Uterus (tissue), 4 donors: ENCODE data around the gene MCTP1. TPM values are rescaled to one million over a fixed set of nuclear protein-coding genes. Genes with fewer than 3 reads are reported as not detected.

Experiments
- DNase-seq, 2 donors: peaks; one replicate each; pipeline ENCODE4 v3.0.0-alpha.2; 2019 to 2020
- H3K27ac ChIP-seq, 2 donors: fragments of 200-600 bp; sonication (generic); 1 replicate in 1 of 2; 2 replicates in 1 of 2; pipeline ENCODE4 v1.5.1; 2016 to 2018
- H3K27me3 ChIP-seq, 2 donors: fragments of 200-600 bp; sonication (generic); one replicate each; pipeline ENCODE4 v1.5.1; 2018 to 2019; ENCODE audit warnings: control low read depth in 1 of 2
- H3K36me3 ChIP-seq, 2 donors: fragments of 200-600 bp; sonication (generic); one replicate each; pipeline ENCODE4 v1.5.1; 2019; ENCODE audit warnings: control low read depth in 1 of 2
- H3K4me1 ChIP-seq, 2 donors: fragments of 200-600 bp; sonication (generic); one replicate each; pipeline ENCODE4 v1.5.1; 2018 to 2019; ENCODE audit warnings: control low read depth in 1 of 2
- H3K4me3 ChIP-seq, 2 donors: fragments of 200-600 bp; sonication (generic); 1 replicate in 1 of 2; 2 replicates in 1 of 2; pipeline ENCODE4 v1.5.1; 2018 to 2019; ENCODE audit warnings: mild to moderate bottlenecking in 1 of 2
- H3K9me3 ChIP-seq, 2 donors: fragments of 200-600 bp; sonication (generic); one replicate each; pipeline ENCODE4 v1.5.1; 2019; ENCODE audit warnings: control low read depth in 1 of 2
- POLR2A ChIP-seq, 2 donors: fragments of 450-650 bp; IDR thresholded peaks; one replicate each; pipeline ENCODE4 v1.6.1; 2016; ENCODE audit warnings: antibody characterized with exemption in 2 of 2, mild to moderate bottlenecking in 1 of 2, moderate library complexity in 1 of 2
- intact Hi-C: fragments of 100-400 bp; cut with DNase I; formaldehyde crosslinking; loops from one replicate; pipeline ENCODE4 v1.15.1; 2023; ENCODE audit warnings: low total_unique reads
- total RNA-seq, 4 donors: library from RNA; depleted of rRNA in 3 of 4; stranded (reverse); fragments of >200 nt in 3 of 4; gene quantifications; one replicate each; pipeline versions ENCODE4 v1.1.0 to v1.2.4, GENCODE V29; 2014 to 2023
- TF ChIP-seq, protein P1 (sequence below), 4 experiments: fragments of 200-600 bp in 2 of 4; fragments of 450-650 bp in 2 of 4; sonication (generic) in 2 of 4; IDR thresholded peaks; one replicate each; pipeline ENCODE4 v1.5.1; 2016 to 2019; ENCODE audit warnings: antibody characterized with exemption in 4 of 4, mild to moderate bottlenecking in 2 of 4, moderate library complexity in 1 of 4
- donor health status: DM: yes; HTN: yes; CAD: no.

Gene MCTP1
- total RNA-seq, 4 donors from 2014 or later = 25.3 to 114 (median 27.6) TPM

DNA sequence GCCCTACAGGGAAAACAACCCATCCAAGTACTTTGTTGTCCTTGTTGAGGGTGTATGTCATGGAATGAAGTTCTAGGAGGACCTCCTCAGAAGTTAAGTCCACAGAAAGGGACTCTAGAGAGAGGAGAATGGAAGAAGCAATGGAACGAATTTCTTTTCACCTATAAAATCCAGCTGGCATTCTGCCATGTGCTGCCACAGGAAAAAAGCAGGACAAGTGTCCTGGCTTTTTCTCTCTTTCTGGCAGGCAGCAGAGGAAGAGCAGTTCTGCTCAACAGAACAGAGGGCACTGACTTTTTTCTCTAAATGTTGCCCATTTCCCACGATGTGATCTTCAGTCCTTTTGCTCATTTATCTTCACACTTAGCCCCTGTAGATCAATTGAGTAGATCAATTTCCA lies 240.8 kb downstream of the MCTP1 start:
- intact Hi-C loops = no loop called here
- Histone ChIP-seq H3K27ac (no peak overlapping the region), H3K27me3 (no peaks in the 10 kb centered on the region), H3K4me1 (no peaks in the 10 kb centered on the region), H3K9me3 (no peaks in the 10 kb centered on the region), H3K4me3 (no peak overlapping the region), H3K36me3 (no peaks in the 10 kb centered on the region)
- TF ChIP-seq, protein P1, sequence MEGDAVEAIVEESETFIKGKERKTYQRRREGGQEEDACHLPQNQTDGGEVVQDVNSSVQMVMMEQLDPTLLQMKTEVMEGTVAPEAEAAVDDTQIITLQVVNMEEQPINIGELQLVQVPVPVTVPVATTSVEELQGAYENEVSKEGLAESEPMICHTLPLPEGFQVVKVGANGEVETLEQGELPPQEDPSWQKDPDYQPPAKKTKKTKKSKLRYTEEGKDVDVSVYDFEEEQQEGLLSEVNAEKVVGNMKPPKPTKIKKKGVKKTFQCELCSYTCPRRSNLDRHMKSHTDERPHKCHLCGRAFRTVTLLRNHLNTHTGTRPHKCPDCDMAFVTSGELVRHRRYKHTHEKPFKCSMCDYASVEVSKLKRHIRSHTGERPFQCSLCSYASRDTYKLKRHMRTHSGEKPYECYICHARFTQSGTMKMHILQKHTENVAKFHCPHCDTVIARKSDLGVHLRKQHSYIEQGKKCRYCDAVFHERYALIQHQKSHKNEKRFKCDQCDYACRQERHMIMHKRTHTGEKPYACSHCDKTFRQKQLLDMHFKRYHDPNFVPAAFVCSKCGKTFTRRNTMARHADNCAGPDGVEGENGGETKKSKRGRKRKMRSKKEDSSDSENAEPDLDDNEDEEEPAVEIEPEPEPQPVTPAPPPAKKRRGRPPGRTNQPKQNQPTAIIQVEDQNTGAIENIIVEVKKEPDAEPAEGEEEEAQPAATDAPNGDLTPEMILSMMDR (IDR thresholded peaks at IDR 0.05) = no peak
- TF ChIP-seq POLR2A (IDR thresholded peaks at IDR 0.05) = no peak
- DNase-seq = no peak

- no peaks in the 10 kb centered on the region for H3K9me3 ChIP-seq
- H3K4me3 ChIP-seq = no peak overlapping the region
- no peak overlapping the region for H3K27ac ChIP-seq
- intact Hi-C loops = no loop called here
- no peaks in the 10 kb centered on the region for H3K27me3 ChIP-seq
- H3K36me3 ChIP-seq = no peaks in the 10 kb centered on the region
- H3K4me1 ChIP-seq = no peaks in the 10 kb centered on the region
- DNase-seq = no peak
- TF ChIP-seq, protein P1 (IDR thresholded peaks at IDR 0.05) = no peak
- no peak for TF ChIP-seq POLR2A (IDR thresholded peaks at IDR 0.05)
Observed at GRCh38 chr5:95043648-95044047, 241.2 kb downstream of the MCTP1 start.

DNA sequence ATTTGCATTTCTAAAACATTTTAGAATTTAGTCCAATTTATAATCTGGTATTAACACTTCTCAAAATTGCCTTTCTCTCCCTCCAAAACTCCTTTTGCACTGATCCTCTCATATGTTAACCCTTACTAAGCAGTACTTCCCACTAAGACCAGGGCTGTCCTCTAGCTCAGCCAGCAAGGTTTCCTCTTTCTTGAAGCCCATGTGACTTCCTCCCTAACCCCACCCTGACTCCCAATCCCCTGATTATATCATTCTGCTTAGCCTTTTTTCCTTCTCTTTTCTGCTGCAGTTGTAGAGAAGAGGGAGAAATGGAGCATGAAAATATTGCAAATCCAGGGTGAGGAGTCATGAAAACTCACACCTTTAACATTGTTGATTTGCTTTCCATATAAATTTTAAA lies 241.7 kb downstream of the MCTP1 start:
- Histone ChIP-seq H3K9me3 (no peaks in the 10 kb centered on the region), H3K4me1 (no peaks in the 10 kb centered on the region), H3K27me3 (no peaks in the 10 kb centered on the region), H3K36me3 (no peaks in the 10 kb centered on the region), H3K27ac (no peak overlapping the region), H3K4me3 (no peak overlapping the region)
- intact Hi-C loops = no loop called here
- no peak for TF ChIP-seq POLR2A (IDR thresholded peaks at IDR 0.05)
- TF ChIP-seq, protein P1 (IDR thresholded peaks at IDR 0.05) = no peak
- no peak for DNase-seq

DNA sequence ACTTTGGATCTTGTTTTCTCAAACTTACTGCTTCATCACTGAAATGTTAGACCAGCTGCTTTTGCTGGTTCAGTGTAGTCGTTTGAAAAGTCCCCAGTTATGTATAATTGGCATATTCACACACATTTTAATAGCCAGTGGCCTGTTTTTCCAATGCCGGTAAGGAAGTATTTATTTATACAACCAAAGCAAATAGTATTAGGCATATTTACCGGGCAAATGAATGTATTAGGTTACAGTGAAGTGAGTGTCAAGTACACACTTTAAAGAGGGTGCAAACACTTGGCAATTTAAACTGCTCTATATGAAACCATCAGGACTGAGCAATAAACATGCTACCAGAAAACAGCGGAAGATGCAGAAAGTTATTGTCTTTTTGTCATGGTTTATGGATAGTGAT lies 242.9 kb downstream of the MCTP1 start:
- H3K36me3 ChIP-seq = no peaks in the 10 kb centered on the region
- H3K9me3 ChIP-seq = no peaks in the 10 kb centered on the region
- DNase-seq = no peak
- H3K4me3 ChIP-seq = no peak overlapping the region
- intact Hi-C loops = no loop called here
- H3K4me1 ChIP-seq = no peaks in the 10 kb centered on the region
- no peak overlapping the region for H3K27ac ChIP-seq
- TF ChIP-seq, protein P1 (IDR thresholded peaks at IDR 0.05) = no peak
- no peak for TF ChIP-seq POLR2A (IDR thresholded peaks at IDR 0.05)
- H3K27me3 ChIP-seq = no peaks in the 10 kb centered on the region

- Histone ChIP-seq H3K36me3 (no peaks in the 10 kb centered on the region), H3K27ac (no peak overlapping the region), H3K27me3 (no peaks in the 10 kb centered on the region), H3K4me3 (no peak overlapping the region), H3K4me1 (no peaks in the 10 kb centered on the region), H3K9me3 (no peaks in the 10 kb centered on the region)
- intact Hi-C loops = no loop called here
- TF ChIP-seq, protein P1 (IDR thresholded peaks at IDR 0.05) = no peak
- no peak for TF ChIP-seq POLR2A (IDR thresholded peaks at IDR 0.05)
- no peak for DNase-seq
Observed at GRCh38 chr5:95035891-95036685, 248.8 kb downstream of the MCTP1 start.
